ENCODE results near the gene LGI2.

LGI2 gene

DNA sequence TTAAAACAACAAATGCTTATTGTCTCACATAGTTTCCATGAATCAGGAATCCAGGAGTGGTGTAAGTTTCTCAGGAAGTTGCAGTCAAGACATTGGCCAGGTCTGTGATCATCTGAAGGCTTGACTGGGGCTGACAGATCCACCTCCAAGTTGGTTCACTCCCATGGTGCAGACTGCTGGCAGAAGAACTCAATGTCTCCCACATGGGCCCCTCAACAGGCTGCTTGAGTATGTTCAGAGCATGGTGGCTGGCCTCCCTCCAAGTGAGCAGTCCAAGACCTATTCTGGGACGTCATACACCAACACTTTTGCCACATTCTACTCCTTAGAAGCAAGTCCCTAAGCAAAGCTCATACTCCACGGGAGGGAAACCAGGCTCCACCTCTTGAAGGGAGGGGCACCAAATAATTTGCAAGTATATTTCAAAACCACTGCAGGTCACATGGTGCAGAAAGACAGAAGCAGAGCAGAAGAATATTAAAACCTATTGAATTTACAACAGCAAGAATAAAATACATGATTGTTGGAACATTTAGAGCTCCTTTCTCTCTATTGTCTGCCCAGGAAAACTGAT is 35.3 kb downstream of the LGI2 start:
- no peak for DNase-seq (ENCODE audit: low read depth in 2 of 2)

DNA sequence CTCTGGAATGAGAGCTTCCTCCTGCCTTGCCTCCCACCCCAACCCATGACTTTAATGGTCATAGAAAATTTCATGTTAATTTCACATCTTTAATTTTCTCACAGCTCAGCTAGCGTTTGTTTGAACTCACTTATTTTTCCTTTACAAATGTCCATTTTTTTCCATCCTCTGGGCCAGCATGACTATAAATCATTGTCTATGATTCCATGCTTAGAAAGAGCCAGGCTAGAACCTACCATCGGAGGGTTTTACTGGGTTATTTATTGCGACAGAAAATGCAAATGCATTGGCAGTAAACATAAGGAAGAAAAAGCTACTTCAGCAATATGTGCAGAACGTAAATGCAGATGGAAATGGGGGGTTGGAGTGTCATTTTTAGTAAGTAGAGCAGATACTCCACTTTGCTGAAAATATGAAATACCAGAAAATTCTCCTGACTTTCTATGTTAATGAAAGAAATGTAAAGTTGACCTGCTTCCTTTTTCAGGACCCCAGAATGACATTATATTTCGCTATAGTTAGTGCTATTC is 37.1 kb downstream of the LGI2 start:
- no peak for DNase-seq (ENCODE audit: low read depth in 2 of 2)

DNA sequence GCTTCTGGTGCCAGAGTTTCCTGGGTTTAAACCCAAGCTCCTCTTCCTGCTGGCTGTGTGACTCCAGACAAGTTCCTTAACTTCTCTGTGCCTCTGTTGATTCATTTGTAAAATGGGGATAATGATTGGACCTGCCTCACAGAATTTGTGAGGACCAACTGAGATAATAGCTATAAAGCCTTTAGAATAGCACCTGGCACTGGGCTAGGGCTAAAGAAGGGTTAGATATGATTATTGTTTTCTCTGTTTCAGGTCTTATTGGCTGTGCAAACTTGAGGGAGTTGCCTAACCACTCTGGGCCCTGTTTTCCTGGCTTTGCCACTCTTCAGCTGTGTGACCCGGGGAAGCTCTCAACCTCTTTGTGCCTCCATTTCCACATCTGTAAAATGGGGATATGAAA is 37.8 kb downstream of the LGI2 start:
- DNase-seq (ENCODE audit: low read depth in 2 of 2): no peak

GRCh38 chr4:24991015-24991414 is 39.7 kb downstream of the LGI2 start:
- DNase-seq (ENCODE audit: low read depth in 2 of 2): no peak

DNA sequence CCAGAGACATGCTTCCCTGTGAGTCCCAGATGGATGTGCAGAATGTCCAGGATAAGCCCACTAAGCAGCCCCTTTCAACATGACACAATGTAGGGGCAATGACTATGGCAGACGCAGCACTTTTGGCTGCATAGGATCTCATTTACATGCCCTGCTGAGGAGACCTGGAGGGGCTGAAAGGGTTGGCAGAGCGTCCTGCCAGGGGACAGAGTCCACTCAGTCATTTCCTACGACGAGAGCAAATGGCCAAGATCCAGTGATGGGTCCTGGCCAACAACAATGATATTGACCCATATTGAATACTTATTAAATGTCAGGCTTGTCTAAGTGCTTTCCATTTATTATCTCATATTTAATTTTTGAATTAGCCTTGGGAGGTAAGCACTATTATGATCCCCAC is 41.4 kb downstream of the LGI2 start:
- DNase-seq (ENCODE audit: low read depth in 2 of 2): no peak

DNA sequence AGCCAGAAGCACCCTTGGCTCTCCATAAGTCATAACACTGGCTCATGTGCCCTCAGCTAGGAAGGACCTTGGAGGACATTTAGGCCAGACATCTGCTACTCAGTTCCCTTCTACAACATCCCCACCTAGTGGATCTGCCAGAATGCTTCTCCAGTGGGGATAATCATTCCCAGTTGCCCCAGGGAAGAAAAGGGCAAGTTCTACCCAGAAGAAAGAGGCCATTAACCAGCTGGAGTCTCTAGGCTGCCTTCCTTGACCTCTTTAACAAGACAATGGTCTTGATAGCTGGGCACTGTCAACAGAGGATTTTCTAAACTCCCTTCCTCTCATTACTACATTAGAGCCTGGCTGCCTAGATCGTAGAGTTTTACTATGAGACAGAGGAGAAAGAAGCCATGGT is 42.0 kb downstream of the LGI2 start:
- no peak for DNase-seq (ENCODE audit: low read depth in 2 of 2)

- DNase-seq (ENCODE audit: low read depth in 2 of 2): no peak
Observed at GRCh38 chr4:24984602-24985532, 45.9 kb downstream of the LGI2 start.

DNA sequence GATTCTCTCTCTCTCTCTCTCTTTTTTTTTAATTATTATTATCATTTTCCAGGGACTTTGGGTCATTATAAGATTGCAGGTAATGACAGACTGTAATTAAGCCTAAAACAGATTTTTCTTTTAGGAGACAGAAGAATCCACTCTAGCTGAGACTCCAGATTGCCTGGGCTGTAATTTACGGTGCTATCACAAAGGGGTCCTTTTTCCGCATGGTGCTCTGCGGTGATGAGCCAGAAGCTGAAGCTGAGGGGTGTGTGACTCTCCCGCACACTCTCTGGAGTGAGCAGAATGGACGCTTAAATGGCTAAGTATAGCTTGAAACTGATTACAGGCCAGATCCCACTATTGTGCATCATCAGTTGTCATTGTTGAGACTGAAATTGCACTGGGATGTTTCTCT is 50.0 kb downstream of the LGI2 start:
- no peak for DNase-seq (ENCODE audit: low read depth in 2 of 2)

GRCh38 chr4:24980064-24980690 is 50.6 kb downstream of the LGI2 start:
- no peak for DNase-seq (ENCODE audit: low read depth in 2 of 2)

GRCh38 chr4:24979554-24979953 is 51.2 kb downstream of the LGI2 start:
- DNase-seq (ENCODE audit: low read depth in 2 of 2): no peak

DNA sequence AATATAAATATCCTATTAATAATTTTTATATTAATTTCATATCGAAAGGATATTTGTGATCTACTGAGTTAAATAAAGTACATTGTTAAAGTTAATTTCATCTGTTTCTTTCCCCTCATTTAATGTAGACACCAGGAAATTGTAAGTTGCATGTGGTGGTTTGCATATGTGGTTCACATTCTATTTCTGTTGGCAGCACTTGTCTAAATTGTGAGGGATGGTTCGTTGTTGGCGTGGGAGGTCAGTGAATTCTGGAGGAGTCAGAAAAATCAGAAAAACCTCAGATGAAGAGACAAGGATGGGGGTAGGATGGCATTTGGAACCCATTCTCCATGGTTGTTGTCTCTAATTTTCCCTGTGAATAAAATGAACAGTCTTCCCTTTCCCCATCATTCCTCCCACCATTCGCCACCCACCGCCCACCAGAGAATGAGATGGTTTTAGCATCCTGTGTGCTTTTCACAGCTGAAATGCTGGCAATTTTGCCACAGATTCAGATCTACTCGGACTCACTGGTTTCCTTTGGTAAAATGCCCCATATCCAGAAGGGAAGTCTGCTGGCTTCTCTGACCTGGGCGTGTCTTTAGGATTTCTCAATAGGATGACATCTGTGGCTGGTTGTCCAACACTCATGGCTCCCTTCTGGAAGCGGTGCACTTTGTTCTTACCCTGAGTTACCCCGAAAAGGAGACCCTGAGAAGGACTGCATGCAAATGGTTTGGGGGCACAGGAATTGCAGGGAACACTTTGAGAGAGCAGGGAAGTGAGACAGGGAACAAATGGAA is 52.3 kb downstream of the LGI2 start:
- DNase-seq (ENCODE audit: low read depth in 2 of 2): no peak

DNA sequence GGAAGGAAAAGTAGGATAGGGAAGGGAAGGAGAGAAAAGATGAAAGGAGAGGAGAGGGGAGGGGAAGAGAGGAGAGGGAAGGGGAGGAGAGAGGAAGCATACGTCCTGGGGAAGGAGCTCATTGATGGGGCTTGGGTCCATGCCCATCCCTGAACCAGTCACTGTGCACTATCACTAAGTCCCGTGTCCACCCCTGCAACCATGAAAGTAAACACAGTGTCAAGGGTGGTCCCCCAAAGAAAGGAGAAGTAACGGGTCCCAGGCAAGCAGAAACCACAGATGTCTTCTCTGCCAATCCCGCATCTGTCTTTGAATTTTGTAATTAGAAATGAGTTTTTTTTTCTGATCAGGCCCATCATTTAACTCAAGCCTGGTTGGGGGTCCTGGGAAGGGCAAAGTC is 55.2 kb downstream of the LGI2 start:
- DNase-seq (ENCODE audit: low read depth in 2 of 2): no peak

DNA sequence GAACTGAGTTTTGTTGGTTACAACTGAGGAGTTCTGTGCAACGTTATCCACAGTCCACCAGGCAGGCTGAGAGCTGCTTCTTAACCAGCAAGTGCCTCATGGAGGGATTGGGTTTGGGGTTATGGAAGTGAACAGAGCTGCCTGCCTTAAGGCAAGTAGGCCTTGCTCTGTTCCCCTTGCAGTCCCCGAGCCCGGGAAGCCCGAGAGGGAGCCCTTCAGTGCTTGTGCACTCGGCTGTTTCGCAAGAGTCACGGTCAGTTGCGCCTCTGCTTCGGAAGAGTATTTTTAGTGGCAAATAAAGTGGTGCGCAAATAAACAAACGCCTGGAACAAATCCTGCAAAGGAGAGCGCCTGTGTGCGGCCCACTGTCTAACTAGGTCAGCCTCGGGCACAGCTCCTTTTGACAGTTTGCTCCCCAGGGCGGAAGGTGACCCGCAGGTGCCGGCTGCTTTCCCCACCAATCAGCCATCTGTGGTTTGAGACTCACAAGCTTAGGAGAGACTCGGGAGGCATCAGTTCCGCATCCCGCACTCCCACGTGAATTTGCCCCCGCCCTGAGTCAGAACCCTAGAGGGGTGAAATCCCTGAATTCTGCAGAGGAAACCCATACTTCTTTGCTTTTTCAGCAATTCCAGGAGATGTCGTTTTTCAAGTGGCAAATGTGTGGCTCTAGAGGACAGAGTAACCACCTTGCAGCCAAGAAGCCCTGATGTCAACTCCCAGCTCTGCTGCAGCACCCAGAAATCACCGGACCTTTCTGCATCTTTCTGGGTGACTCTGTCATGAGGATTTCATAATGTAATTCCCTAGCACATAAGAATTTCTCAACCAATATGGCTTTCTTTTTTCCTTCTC is 56.8 kb downstream of the LGI2 start:
- no peak for DNase-seq (ENCODE audit: low read depth in 2 of 2)

- DNase-seq (ENCODE audit: low read depth in 2 of 2): no peak
Observed at GRCh38 chr4:24973404-24973746, 57.4 kb downstream of the LGI2 start.

DNA sequence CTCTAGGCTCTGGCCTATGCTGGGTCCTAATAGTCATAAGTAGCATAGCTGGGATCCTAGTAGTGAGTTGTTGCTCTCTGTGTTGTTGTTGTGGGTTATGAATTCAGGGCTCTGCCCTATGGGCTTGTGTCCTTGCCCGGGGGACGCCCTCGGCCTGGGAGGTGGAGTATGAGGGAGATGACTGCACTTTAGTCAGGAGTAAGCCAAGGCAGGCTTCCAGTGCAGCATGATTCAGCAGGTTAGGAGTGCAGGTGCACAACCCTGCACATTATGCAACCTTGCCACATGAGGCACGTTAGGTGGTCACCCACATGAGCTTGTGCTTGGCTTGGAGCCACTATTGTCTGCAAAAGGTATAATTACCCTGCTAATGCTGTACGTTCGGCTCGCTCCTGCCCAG is 59.6 kb downstream of the LGI2 start:
- no peak for DNase-seq (ENCODE audit: low read depth in 2 of 2)

DNA sequence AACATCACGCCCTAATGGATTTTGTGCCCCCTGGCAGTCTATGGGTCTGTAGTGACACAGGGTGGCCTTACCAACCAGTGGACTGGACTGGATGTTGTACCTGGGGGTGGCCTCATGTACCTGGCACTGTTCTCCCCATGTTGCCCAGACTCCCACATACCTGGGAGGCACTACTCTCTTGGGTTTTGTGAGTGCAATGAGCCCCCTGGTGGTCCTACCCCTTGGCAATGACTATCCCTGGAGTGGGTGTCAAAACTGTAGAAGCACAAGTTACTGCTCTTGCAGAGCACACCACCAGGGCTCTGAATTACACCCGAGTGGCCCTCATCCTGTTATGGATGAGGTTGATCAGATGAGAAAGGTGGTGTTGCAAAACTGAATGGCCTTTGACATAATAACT is 60.1 kb downstream of the LGI2 start:
- DNase-seq (ENCODE audit: low read depth in 2 of 2): no peak

DNA sequence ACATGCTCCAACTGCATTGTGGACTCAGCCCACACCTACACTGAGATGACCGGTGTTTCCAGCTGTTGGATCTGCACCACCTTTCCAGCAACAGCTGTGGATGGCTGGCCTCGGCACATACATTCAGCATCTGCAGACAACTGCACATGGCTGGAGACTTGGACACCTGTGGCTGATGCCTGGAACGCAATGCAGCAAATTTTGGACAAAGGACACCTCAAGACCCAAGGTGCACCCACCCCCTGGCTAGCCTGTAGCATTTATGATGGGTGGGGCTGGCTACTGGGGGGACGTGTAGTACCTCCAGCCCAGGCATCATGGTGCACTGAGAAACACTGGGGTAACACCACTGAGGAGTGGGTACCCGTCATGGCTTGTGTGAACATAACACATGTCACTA is 60.6 kb downstream of the LGI2 start:
- DNase-seq (ENCODE audit: low read depth in 2 of 2): no peak

GRCh38 chr4:24969486-24969885 is 61.3 kb downstream of the LGI2 start:
- DNase-seq (ENCODE audit: low read depth in 2 of 2): no peak

DNA sequence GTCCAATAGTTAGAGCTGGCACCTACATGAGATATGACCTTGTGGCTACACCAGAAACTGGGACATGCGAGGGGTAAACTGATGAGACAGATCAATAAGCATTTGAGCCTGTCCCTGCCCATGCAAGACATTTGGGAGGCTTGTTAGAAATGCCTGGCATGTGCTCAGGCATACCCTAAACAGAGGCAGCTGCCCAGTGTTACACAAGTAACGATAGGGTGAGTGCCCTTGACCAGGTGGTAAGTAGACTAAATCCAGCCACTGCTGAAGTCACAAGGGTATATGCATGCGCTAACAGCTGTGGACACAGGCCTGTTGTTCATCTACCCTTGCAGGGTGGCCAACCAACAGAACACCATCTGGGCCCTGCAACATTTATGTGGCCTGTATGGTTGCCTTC is 61.8 kb downstream of the LGI2 start:
- no peak for DNase-seq (ENCODE audit: low read depth in 2 of 2)

- DNase-seq (ENCODE audit: low read depth in 2 of 2): no peak
Observed at GRCh38 chr4:24968278-24968677, 62.5 kb downstream of the LGI2 start.

GRCh38 chr4:24967346-24967745 is 63.4 kb downstream of the LGI2 start:
- no peak for DNase-seq (ENCODE audit: low read depth in 2 of 2)

Data from stimulated activated CD8-positive, alpha-beta memory T cell treated with anti-CD3 and anti-CD28 coated beads, Interleukin-15, amount 100 ng/mL, for 4 hours (primary cell).